GM21825 (cell line): ENCODE measurements around the gene RHOC.
A peak's percentile ranks its signal among the peaks of the same experiment; 100 is the strongest.

ENCODE experiments used
- ATAC-seq: cut with Tn5 transposase; IDR thresholded peaks from one replicate; pipeline ENCODE4 v1.9.1; 2021; ENCODE audit warnings: mild to moderate bottlenecking, moderate library complexity; ENCODE audit not compliant: unreplicated experiment

RHOC gene

DNA sequence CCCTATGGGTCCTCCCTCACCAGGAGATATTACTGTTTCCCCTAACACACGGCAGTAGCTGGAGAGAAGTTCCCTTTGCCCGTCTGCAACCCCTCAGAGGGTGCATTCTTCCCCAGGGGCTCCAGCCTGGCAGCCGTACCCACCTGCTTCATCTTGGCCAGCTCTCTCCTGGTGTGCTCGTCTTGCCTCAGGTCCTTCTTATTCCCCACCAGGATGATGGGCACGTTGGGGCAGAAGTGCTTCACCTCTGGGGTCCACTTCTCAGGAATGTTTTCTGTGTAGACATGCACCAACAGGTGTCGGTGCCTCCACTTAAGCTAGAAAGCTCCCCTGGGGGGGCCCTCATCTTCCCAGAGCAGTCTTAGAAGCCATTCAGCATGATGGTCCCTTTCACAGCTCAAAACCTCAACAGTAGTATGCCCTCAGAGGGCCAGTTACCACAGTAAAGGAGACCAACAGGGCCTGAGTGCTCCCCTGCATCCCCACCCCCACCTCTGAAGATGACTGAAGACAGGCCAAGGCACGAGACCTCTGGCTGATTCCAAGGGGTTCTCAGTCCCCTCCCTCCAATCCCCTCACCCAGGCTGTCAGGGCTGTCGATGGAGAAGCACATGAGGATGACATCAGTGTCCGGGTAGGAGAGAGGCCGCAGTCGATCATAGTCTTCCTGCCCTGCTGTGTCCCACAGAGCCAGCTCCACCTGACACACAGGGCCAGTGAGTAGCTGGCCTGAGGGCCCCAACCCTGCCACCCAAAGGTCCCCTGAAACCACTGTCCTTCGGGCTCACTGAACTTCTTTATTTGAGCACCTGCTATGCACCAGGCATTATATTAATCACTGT, 4.3 kb downstream of the RHOC start:
- ATAC-seq = no peak

DNA sequence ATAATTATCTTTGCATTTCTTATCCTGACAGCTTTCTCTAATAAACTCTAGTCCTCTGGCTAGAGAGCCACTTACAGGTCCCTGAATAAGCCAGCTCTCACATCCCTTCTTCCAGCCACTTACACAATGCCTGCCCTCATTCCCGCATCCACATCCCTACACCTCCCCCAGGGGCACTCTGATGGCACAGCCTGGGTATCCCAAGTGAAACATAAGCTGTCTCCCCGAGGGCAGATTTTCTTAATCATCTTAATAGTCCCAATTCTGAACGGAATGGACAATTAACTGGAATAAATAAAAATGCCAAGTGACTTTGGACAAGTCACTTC, 4.9 kb downstream of the RHOC start:
- no peak for ATAC-seq

DNA sequence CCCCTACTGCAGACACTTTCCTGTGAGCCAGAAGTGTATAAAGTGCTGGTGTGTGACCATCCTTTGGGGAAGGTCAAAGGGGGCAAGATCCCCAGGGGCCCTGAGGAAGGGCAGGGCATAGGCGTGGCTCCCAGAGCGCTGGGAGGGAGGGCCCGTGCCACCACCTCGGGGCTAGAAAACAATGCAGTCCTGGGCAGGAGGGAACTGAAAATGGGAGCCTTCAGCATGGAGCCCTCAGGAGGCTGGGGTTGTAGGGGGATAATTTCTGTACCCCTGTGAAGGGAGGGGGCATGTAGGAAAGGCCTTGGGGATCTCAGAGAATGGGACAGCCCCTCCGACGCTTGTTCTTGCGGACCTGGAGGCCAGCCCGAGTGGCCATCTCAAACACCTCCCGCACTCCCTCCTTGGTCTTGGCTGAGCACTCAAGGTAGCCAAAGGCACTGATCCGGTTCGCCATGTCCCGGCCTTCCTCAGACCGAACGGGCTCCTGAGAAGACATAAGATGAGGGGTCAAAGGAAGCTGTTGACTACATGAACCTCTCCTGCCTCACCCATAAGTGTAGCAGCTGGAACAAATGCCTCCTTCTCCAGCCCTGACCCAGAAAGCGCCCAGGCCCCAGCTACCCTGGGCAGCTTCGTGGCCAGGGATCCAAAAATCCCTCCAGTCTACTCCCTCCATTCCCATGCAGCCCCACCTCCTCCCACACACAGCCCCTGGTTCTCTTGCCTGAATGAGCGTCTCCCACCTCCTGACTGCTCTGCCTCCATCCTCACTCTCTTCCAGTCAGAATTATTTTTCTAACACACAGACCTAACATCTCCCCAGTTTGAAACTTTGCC, 5.5 kb downstream of the RHOC start:
- no peak for ATAC-seq

DNA sequence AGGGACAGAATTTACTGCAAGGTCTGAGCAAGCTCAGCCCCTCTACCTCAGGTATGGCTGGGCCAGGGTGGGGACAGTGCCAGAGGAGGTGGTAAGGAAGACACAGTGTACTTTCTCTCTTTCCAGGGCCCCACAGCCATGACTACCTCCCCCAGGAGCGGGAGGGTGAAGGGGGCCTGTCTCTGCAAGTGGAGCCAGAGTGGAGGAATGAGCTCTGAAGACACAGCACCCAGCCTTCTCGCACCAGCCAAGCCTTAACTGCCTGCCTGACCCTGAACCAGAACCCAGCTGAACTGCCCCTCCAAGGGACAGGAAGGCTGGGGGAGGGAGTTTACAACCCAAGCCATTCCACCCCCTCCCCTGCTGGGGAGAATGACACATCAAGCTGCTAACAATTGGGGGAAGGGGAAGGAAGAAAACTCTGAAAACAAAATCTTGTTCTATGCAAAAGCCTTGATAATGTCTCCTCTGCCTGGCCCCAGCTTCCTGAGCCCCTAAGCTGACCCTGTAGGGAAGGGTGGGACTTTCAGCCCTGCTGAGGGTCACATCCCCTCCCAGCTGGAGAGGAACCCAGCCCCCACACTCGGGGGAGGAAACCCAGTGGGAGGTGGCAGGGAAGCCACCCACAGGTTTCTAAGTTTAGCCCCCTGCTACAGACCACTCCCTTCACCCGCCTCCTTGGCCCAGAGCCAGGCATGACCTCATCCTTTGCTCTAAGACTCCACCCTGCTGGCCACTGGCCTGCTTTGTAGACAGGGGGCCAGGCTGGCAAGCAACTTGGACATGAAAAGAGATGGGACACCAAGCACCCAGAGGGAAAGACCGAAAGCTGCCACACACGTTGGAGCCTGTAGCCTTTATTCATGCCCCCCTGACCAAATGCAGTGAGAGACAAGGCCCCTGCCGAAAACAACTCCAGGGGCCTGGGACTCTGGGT, 6.4 kb downstream of the RHOC start:
- peak; percentile 44 for ATAC-seq

DNA sequence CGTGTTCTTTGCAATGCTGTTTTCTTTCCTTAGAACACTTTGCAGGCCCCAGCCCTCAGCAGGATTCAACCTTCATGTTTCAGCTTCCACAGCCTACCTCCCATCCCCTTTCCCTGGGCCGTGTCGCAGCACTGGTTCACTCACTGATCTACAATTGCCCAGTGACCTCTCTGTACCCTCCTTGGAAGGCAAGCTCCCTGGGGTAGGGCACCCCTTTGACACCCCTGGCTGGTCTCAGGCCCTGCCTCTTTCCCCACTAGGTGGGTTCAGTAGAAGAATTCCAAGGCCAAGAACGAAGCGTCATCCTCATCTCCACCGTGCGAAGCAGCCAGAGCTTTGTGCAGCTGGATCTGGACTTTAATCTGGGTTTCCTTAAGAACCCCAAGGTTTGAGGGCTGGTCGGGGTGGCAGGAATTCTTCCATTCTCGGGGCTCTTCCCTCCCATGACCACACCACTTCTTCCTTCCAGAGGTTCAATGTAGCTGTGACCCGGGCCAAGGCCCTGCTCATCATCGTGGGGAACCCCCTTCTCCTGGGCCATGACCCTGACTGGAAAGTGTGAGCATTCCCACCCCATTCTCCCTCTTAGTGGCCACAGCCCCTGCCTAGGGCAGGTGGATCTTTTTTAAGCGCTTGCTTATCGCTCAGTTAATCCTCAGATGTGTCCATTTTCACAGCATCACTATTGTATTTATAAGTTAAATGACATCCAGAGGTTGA, 7.3 kb downstream of the RHOC start:
- ATAC-seq = no peak

DNA sequence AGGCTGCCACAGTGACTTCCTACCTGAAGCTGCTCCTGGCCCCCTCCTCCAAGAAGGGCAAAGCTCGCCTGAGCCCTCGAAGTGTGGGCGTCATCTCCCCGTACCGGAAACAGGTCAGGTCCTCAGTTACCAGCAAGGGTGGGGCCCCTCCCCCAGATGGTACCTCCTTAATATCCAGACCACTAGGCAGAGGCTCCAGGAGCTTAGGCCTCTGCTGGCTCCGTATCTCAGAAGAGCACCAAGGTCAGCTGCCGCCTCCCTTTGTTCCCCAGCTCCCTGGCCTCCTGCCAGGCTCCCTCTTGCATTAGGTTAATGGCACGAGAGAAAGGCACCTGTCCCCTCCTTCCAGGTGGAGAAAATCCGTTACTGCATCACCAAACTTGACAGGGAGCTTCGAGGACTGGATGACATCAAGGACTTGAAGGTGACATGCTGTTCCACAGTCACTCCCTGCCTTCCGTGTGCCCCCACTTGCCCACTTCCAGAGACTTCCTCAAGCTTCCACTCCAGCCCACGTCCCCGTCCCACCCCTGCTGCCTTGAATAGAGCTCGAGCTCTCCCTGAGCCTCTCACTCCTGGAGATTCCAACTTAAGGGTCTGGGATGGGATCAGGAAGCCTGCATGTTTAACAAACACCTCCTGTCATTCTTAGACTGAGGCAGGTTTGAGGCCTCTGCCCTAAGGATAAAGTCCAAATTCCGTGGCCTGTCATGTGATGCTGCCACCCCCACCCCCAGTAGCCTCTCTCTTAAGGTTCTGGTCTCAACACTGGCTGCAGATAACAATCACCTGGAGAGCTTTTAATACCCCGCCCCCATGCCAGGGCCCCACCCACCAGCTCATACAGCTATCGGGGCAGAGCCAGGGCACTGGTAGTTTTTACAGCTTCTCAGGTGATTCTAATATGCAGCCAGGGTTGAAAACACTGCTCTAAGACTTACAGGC, 8.3 kb downstream of the RHOC start:
- no peak for ATAC-seq

DNA sequence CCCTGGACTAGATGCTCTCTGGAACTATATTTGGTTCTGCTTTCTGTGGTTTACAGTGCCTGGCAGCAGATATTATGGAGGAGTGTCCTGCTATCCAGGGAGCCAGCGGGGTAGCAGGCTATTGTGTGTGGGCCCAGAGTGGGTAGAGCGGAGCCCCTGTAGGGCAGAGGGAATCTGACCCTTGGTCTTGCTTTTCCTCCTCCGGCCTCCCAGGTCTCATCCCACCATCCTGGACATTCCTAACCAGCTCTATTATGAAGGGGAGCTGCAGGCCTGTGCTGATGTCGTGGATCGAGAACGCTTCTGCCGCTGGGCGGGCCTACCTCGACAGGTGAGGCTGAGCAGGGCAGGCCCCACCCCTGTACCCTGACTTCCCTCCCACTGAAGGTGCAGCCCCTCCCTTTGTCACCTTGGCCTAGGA, 9.1 kb downstream of the RHOC start:
- ATAC-seq = no peak

DNA sequence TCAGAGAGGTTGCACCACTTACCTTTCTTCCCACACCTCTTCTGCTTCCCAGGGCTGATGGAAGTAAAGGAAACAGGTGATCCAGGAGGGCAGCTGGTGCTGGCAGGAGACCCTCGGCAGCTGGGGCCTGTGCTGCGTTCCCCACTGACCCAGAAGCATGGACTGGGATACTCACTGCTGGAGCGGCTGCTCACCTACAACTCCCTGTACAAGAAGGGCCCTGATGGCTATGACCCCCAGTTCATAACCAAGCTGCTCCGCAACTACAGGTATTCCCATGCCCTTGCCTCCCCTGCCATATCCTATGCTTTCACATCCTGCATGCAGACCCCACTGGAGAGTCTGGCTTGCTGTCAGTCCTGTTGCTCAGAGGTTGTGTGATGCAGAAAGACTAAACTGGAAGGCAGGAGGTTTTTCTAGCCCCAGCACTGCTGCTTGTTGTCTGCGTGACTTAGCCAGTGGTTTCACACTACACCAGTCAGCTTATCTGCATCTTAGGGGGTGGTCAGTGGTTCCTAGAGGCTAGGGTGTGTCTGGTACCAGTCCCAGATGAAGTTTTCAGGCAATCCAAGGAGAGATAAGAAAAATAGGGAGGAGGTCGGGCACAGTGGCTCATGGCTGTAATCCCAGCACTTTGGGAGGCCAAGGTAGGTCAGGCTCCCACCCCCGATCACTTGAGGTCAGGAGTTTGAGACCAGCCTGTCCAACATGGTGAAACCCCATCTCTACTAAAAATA, 10.2 kb downstream of the RHOC start:
- ATAC-seq = no peak

DNA sequence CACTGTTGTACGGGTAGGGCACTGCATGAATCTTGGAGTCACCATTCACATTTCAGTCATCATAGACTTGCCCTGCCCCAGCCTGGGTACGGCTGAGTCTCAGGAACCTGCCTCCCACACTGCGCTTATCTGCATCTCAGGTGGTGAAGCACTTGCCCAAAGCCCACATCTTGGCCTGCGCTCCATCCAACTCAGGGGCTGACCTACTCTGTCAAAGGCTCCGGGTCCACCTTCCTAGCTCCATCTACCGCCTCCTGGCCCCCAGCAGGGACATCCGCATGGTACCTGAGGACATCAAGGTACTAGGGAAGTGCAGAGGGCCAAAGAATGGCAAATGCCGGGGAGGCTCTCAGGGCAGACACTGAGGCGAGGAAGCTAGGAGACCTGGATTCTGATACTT, 11.7 kb downstream of the RHOC start:
- ATAC-seq = no peak

DNA sequence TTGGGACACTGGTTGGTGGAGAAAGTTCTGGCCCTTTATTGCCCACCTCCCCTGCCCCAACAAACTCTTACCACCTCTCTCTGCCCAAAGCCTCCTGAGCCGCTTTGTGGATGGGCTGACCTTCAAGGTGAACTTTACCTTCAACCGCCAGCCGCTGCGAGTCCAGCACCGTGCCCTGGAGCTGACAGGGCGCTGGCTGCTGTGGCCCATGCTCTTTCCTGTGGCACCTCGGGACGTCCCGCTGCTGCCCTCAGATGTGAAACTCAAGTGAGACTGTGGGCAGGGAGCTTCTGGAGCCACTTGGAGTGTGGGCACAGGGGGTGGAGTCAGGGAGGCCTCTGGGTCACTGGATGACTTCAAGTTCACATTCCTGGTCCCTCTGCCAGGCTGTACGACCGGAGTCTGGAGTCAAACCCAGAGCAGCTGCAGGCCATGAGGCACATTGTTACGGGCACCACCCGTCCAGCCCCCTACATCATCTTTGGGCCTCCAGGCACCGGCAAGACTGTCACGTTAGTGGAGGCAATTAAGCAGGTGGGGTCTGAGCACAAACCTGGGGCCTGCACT, 12.5 kb downstream of the RHOC start:
- no peak for ATAC-seq

DNA sequence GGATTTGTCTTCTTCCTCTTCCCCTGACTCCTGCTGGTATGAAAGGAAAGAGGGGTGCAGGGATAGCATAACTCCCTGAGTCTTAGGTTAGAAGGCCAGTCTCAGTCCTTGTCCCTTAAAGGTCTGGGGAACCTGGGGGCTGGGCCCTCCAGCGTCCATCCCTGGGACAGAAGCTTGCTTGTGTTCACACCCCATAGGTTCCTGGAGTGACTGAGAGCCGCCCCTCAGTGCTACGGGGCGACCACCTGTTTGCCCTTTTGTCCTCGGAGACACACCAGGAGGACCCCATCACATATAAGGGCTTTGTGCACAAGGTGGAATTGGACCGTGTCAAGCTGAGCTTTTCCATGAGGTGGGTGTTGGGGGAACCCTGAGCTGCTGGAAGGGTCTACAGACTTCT, 13.1 kb downstream of the RHOC start:
- ATAC-seq = no peak

DNA sequence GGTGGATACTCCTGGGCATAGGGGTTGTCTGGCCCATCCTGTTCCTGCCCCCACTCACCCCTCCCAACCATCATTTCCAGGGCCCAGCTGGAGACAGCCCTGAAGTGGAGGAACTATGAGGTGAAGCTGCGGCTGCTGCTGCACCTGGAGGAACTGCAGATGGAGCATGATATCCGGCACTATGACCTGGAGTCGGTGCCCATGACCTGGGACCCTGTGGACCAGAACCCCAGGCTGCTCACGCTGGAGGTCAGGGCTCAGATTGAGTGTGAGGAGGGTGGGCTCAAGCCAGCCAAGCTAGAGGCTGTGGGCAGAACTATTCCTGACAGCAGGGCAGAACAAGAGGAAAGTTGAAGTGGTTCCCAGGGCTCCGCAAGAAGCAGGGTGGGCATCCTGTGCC, 14.2 kb downstream of the RHOC start:
- no peak for ATAC-seq

DNA sequence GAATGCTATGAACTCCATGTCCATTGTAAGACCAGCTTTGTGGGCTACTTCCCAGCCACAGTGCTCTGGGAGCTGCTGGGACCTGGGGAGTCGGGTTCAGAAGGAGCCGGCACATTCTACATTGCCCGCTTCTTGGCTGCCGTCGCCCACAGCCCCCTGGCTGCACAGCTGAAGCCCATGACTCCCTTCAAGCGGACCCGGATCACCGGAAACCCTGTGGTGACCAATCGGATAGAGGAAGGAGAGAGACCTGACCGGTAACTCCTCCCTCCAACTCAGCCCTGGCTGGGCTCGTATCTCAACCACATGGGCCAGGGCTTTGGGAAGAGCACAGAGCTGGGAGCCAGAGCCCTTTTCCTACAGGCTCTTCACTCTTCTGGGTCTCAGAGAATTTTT, 17.1 kb downstream of the RHOC start:
- ATAC-seq = no peak

DNA sequence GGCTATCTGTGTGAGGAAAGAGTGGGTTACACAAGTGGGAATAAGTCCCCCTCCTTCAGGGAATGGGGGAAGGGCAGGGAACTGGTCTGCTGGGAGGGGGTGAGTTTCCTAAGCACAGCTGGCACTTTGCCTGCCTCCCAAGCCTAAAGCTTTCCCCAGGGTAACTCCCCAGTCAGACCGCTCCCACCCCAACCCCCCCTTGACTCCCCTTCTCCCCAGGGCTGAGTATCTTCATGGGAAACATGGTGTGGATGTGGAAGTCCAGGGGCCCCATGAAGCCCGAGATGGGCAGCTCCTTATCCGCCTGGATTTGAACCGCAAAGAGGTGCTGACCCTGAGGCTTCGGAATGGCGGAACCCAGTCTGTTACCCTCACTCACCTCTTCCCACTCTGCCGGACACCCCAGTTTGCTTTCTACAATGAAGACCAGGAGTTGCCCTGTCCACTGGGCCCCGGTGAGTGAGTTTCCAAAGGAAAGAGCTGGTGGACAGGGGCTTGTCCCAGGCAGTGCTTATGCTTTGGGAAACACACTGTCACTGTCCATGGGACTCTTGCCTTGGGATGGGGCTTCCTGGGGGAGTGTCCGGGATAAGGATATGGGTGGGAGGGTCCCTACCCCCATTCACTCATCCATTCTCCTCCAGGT, 17.6 kb downstream of the RHOC start:
- no peak for ATAC-seq

DNA sequence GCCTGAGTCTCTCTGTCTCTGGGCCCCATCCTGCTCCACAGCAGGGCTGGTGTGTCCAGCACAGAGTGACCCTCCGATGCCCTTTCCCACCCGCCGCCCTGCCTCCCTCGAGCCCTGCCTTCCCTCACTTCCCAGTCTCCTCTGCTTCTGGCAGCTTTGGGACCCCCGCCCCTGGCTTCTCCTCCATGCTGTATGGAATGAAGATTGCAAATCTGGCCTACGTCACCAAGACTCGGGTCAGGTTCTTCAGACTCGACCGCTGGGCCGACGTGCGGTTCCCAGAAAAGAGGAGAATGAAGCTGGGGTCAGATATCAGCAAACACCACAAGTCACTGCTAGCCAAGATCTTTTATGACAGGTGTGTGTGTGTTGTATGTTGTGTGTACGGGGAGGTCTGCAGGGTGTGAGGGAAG, 18.1 kb downstream of the RHOC start:
- ATAC-seq = no peak

DNA sequence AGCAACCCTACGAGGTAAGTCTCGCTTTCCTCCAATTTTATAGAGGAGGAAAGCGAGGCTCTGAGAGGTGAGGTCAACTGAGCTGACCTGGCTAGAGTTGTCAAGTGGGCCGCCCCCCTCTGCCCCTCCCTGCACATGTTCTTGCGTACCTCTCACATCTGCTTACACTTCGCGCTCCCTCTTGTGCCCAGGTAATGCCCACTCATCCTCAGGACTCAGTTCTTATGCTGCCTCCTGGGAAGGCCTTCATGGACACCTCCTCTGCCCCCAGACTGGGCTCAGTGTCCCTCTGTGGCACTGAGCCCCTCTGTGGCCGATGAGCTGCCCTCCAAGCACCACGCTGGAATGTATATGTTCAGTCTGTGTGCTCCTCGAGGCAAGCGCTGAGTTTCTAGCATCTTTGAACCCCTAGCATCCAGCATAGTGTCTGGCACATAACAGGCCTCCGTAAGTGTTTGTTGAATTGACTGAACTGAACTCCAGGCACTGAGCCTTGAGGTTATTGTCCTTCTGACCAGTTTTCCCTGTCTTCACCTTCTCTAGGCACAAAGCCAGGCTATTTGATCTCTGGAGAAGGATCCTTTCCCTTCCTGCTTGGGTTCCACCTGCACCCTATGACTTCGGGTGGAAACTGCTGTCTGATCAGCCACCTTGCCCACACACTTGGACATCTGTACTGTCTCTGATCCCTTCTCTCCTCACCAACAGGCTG, 19.0 kb downstream of the RHOC start:
- no peak for ATAC-seq

DNA sequence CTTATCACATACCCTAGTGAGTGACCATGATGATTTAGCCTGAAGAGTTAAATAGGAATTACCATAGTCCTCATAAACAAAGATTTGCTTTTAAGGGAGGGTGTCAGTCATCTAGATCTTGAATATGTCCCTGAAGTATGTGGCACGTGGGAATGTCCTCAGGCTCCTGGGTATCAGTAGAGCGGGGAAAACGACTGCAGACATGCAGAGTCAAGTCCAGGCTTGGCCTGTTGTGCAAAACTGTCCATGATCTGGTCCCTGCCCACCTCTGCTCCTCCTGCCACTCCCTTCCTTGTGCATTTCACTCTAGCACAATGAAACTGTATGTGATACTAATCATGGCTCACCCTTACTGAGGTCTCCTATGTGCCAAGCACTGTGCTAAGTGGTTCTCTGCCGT, 19.6 kb downstream of the RHOC start:
- no peak for ATAC-seq
